ENCODE results near the gene GAP43. TPM values are rescaled to one million over a fixed set of nuclear protein-coding genes. Genes with fewer than 3 reads are reported as not detected.

The GAP43 gene, protein sequence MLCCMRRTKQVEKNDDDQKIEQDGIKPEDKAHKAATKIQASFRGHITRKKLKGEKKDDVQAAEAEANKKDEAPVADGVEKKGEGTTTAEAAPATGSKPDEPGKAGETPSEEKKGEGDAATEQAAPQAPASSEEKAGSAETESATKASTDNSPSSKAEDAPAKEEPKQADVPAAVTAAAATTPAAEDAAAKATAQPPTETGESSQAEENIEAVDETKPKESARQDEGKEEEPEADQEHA
- total RNA-seq: not detected in 2 replicates

DNA sequence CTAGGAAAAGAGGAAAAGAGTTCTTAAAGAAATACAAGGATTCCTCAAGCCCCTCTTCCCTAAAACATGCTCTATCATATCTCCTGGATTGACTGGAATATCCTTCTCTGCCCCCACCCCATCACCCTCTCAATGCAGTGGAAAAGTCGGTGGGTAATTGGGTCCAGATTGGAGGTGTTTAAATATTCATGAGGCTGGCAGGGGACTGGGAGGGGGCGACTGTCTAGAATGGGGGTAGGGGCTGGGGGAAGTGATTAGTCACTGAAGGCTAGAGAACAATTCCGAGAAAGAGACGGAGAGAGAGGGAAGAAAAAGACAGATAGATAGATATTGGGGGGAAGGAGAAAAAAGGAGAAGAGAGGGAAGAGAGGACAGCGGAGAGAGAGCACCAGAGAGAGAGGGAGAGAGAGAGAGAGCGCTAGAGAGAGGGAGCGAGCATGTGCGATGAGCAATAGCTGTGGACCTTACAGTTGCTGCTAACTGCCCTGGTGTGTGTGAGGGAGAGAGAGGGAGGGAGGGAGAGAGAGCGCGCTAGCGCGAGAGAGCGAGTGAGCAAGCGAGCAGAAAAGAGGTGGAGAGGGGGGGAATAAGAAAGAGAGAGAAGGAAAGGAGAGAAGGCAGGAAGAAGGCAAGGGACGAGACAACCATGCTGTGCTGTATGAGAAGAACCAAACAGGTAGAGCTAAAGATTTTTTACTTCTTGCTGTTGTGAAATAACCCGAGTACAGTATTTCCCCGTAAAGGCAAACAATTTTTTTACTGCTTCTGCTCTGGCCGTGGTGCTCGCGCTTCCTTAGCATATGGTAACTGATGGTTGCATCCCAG lies at the start of gene GAP43:
GAP43 (plus strand) TSS at position 467 of the 825 bp plus-strand sequence; CDS start at position 647, 180 bp downstream.
- peak; percentile 74 for DNase-seq (ENCODE audit: low read depth)

DNA sequence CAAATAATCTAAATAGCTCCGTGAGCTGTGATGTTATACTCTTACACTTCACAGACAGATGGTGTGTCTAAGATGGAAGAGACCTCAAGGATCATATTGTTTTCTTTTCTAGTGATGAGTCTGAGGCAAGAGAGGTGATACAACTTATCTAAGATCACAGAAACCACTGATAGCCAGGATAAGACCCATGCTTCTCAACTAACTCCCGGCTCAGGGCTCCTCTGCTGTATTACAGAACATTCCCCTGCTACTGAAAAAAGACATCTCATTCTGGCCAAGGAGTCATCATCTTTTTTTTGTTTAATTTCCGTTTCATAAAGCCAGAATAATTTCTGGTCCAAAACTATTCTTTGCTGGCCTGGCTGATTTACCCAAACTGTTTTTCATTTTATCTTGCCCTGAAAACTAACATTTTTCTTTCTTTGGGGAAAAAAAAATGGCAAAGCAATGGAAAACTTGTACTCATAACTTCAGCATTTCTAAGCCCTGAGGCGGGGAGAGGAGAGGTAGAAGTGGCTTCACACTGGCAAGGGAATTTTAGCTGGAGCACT lies 46.9 kb upstream of the GAP43 start:
- no peak for DNase-seq (ENCODE audit: low read depth)

DNA sequence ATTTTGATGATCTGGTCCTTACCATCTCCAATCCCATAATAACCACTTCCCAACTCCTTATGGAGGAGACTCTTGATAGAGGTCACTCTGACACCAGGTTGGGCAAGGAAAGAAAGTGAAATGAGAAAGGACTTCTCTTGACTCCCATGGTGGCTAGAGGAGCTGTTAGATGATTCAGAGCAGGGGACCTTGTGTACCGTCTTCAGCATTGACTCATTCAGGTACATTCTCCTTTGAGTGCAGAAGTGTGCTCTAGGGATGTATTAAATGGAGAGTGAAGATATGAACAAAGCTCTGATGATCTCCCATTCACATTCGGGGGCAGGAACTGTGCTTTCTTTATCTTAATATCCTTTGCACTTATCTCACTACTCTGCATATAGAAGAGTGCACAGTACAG lies 46.3 kb upstream of the GAP43 start:
- no peak for DNase-seq (ENCODE audit: low read depth)

DNA sequence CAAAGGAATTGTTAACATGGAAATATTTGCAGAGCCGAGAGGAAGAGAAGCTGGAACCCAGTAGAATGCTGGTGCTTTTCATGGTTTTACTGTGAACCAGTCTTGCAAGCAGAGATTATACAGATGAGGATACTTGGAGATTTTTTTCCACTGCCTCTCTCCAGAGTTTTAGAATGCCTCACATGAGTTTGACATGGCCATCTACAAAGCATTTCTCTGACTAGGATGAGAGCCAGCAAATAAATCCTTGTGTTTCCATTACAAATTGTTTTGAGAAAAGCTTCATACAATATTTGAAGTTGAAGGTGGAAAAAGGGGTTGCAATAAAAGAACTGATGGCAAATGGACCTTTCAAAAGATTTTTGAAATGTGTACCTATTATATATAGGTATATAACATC lies 45.0 kb upstream of the GAP43 start:
- DNase-seq (ENCODE audit: low read depth): no peak

DNA sequence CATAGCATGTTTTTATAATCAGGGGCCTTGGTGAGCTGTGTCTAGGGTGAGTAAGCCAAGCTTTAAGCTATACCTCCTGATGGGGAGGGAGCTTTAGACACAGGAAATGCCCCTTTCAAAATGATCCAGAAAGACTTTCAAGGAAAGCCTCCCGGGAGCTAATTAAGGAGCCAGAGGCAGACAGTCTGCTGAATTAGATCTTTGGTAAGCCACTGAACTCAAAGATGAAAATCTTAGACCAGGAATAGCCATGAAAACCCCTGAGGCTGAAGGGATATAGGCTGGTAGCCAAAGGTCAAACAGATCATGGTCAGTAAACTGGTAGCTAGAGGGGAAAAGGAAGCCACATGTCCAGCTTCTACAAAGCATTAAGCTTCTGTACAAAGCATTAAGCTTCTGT lies 42.7 kb upstream of the GAP43 start:
- DNase-seq (ENCODE audit: low read depth): no peak

DNA sequence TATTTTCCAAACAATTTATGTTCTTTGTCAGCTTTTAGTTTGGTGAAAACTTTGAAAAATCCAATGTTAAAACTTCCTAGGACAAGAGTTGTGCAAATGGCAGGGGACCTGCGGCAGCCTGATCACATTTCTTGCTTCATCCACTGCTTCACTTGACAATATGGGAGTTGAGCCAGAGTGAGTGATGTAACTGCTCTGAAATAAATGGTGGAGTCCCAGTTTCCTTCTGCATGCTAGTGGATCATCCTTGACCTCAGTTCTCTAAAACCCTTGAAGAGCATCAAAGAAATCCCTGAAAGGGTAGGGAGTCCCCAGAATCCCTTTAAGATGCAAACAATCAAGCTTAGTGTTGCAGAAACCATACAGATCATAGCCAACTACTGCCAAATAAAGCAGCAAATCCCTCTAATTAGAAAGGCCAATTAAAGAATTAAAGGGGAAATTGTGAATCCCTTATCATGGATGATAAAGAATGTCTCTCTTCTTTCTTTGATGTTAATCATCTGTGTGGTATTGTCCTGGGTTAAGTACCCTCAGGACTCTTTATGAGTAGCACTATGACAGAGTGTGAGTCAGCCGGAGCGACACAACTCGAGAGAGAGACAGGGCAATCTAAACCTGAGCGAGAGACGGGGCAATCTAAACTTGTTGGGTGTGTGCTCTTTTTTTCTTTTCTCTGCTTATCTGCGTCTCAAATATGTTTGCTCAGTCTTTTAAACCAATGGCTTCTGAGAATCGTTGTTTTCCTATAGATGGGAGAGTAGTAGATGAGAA lies 41.8 kb upstream of the GAP43 start:
- DNase-seq (ENCODE audit: low read depth): no peak

DNA sequence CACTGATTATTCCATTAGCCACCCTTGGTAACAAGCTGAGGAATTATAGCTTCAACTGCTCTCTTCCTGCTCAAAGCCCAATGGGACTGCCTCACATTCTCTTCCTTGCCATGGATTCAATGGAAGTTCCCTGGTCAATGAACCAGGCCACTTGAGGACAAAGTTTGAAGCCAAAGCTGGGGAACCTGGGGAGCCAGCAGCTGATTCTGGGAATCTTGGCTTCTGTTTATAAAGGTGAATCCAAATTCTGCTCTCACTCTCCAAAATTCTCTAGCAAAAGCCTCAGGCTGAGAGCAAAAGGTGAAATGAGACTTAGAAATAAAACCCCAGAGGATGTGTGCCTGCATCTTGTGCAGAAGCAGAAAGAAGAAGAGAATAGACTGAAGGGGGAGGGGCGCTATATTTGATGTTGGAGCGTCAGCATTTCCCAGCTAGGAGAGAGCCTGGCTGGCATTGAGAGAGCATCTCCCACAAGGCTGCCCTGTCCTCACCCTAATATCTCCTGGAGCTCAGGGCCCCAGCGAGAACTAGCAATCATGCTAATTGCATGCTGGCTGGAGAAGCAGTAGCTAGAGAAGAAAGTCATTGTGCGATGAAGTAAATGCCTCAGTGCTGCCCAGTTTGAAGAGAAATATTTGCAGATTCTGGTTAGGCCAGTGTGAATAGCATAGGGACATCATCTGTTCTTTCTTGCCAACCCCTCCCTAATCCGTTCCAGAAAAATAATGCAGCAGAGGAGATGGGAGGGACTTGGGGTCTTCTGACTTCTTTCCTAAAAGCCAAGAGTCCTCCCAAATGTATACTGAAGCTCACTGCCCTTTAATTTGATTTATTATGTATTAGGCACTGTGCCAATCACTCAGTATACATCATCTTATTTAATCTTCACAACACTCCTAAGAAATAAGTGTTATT lies 34.9 kb upstream of the GAP43 start:
- DNase-seq (ENCODE audit: low read depth): no peak

DNA sequence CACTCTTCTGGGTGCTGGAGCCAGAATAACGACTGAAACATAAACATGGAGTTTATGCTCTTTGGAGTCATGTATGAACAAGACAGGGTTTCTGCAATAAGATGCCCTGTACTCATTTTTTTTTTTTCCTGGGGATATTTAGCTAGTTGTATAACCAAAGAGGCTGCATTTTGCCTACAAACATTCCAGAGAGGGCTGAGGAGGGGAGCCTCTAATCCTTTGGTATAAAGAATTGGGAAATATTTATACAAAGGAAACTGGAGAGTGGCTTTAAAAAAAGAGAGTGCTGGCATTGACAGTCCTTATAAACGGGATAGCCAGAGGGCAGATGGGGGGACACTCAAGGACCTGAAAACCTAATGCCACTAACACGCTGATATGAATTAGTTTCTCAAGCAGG lies 32.4 kb upstream of the GAP43 start:
- no peak for DNase-seq (ENCODE audit: low read depth)

DNA sequence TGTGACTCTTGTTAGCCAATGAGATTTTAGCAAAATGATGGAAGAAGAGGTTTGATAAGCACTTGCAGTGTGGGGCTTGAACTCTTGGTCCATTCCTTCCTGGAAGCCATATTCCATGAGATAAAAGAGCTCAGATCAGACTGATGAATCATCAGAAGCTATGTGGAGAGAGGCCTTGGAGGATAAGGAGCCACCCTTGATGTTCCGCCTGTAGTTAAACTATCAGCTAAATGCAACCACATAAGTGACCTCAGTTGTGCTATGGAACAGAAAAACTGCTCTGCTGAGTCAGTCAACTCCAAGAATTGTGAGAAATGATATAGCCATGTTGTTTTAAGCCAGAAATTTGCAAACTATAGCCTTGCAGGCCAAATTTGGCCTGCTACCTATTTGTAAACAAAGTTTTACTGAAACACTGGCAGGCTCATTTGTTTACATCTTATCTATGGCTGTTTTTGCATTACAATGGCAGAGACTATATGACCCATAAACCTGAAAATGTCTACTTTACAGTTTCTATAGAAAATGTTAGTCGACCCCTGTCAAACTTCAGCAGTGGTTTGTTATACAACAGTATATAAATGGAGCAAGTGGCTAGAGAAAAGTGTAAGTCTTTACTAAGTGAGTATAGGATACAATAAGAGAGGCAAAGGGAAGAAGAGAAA lies 27.6 kb upstream of the GAP43 start:
- peak; percentile 6 for DNase-seq (ENCODE audit: low read depth)

DNA sequence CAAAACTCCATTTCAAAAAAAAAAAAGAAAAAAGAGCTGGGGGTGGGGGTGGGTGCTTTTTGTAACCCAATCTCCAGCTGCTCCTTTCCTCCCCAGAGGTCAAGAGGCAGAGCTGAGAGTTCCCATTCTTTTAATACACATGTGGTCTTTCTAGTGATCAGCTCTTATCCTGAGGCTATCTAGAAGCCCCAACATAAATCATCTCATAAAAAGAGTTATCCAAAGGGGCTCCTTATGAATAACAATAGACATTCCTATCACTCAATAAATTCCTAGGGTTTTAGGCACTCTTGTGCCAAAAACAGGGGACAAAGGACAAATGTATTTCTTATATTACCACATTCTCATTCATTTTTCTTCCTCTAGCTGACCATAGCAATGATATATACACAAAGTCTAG lies 25.1 kb upstream of the GAP43 start:
- DNase-seq (ENCODE audit: low read depth): no peak

DNA sequence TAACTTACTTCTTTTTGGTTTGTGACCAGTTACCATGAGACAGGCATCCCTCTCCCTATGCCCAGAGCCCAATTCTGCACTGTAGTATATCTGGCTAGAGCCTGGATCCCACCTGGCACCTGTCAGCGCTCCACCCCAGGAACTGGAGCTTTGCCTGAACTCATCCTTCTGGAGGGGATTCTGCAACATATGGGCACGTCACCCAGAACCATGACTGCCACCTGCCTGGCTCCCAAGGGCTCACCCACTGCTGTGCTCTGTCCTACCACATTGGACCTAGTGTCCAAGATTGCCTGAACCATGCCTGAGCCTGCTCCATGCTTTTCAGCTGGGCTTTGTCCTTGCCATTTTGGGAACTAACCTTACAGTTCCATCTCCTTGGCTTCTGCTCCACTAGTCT lies 21.1 kb upstream of the GAP43 start:
- no peak for DNase-seq (ENCODE audit: low read depth)

DNA sequence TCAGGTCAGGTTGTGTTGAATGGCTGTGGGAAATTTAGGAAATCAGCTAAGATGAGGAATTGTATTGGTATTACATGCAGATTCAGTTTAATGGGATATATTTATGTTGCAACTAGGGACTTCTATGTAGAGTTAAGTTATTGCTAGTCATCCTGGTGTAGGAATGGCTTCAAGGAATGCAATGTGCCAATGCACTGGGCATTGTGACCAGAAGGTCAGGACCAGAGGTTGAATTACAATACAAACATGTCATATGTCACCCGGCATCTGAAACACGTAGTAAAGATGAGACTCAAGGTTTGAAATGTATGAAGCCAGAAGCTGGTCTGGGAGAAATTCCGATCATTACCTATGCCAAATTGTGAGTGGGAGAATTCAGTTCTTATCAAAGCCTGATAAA lies 11.7 kb upstream of the GAP43 start:
- peak; percentile 7 for DNase-seq (ENCODE audit: low read depth)

DNA sequence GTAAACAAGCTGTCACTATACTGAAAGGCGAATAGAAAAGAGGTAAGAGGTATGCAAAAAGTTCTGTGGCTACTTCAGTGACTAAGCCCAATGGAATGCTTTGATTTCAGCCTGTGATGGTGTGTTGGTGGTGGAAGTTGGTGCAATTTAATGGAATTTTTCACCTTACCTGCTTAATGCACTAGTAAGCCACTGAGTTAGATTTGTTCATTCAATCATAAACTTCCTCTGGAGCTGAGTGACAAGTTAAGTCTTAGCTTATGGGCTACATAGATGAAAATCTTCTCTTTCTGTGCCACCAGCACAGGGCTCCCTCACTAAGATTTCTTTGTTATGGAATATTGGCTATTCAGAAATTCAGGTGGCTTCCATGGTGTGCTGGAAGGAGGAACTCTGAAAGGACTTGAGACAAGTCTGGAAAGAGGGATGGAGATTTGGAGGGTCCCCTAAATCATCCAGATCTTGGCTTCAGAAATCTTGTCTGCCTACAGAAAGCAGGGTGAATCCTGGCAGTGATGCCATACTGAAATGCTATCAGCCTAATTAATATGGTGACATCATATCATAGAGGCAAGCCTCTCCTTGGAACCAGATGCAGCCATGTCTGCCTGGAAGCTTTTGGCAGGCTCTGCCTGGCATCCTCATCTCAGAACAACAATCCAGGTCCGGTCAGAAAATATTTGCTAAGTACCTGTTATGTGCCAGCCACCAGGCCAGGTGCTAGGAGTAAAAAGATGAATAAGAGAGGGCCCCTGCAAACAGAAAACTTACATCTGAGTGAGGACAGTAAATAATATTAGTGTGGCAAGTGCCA lies 8.1 kb upstream of the GAP43 start:
- DNase-seq (ENCODE audit: low read depth): peak; percentile 92

DNA sequence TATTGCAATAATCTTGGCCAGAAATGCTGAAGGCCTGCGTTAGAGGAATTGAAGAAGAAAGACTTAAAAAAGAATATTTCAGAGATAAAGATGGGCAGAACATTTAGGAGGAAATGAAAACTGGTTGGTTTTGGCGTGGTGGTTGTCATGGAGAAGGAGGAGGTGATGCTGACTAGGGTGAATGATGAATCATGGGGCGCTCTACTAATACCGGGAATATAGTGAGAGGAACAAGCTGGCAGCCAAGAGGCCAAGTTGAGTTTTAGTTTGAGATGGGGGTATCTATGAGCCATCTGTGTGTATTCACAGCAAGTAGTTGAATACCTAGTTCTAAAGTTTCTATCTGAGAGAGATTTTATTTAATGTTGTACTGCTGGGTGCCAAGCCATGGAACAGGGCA lies 6.8 kb upstream of the GAP43 start:
- DNase-seq (ENCODE audit: low read depth): no peak

DNA sequence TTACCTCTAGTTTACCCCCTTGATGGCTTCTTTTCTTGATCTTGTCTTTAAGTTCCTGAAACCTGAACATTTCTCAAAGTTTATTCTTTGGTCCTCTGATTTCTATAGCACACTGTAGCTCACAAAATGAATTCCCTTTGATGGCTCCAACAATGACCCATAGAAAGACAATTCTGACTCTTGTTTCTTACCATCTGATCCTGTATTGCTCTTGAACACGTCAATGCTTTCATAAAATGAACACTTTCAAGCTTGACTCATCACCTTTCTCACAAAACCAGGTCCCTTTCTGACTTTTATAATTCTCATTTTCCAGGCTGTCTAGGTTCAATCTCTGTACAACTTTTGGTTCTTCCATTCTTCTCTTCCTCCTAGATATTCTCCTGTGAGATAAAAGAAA lies 5.7 kb upstream of the GAP43 start:
- DNase-seq (ENCODE audit: low read depth): no peak

DNA sequence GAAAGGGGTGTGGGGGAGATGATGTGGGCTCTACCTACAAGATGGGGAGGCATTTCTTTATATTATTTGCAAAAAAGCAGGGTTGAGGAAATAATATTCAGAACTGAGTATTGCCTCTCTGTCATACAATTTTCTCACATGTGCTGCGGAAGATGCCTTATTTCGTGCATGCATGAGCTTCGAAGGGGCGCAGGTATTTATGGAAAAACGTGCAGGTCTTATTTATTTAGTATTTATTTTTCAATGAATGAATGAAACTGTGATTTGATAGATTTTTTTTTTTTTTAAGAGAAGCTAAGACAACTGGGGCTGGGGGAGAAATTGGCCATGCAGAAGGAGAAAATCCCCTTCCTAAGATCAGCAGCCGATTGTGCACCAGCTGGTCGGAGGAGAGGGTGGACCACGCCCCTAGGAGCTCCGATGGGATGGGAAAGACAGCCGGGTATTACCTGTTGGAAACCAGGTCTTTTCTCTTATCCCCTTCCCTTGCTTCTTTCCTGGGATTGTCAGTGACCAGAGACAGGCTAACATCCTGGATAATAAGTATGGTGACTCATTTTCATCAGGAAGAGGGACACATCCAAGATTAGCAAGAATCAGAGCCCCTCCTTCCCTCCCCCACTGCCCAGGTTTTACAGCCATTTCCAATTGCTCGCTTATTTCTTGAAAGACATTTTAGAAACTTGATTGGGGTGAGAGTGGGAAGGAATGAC lies 875 bp downstream of the GAP43 start:
- no peak for DNase-seq (ENCODE audit: low read depth)

DNA sequence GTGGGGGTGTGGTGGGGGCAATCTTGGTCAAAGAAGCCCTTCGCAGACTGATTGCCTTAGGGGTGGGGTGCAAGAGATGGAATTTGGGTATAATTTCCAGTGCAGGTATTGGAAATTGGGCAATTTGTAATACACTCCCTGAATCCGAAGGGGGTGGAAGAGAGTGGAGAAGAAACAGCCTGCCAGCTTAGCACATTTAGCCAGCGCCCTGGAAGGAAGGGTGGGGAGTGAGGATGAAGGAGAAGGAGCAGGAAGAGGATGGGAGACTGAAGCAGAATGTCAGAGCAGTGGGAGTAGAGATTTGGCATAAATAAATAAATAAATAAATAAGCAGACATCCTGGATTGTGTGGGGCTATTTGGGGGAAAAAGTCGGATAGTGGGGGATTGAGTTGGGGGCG lies 1.6 kb downstream of the GAP43 start:
- DNase-seq (ENCODE audit: low read depth): no peak

DNA sequence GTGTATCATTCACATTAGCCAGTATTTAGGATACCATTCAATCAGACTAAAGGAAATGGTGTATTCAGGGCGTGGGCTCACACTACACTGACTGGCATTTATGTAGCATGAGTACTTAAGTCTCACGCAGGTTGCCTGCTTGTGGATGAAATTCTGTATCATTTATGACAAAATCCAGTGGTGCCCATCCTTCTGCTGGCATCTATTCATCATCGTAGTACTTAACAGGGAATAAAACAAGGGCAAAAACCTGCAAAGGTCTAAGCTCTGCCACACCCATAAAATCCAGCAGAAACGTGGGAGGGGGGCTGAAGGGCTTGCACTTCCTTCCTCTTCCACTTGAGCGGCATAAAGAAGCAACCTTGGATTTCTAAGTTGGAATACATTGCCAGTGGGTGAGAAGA lies 2.7 kb downstream of the GAP43 start:
- no peak for DNase-seq (ENCODE audit: low read depth)

DNA sequence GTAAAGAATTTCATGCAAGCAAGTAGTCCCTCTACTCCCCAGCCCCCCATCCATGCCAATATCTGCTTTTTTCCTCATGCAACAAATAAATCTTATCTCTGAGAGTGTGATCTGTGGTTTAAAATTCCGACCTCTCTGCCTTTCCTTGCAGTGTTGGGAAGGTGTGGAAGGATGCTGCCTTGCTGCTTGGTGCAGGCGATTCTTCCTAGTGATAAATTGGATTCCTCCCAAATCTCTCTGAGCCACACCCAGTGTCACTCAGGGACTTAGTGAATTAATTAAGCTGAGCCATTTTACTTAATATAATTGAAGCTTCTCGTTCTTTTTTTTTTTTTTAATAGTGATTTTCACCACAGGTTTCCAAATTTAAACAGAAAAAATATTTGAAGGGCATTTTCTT lies 3.4 kb downstream of the GAP43 start:
- no peak for DNase-seq (ENCODE audit: low read depth)

Data from renal cortical epithelial cell (primary cell).